Fibroblast of peridontal ligament (primary cell): ENCODE measurements around the gene AKIRIN2.
A peak's percentile ranks its signal among the peaks of the same experiment; 100 is the strongest.
"Not testable (repeated sequence)": the region's sequence is repeated elsewhere in the genome, so short reads cannot be mapped to it uniquely, and the experiment has no call there.

Source experiments
- DNase-seq: peaks from one replicate; pipeline ENCODE4 v3.0.0-alpha.2; 2010; ENCODE audit errors: extremely low read depth

AKIRIN2 gene

GRCh38 chr6:87687893-87688292 lies 14.1 kb downstream of the AKIRIN2 start:
- not testable (repeated sequence) for DNase-seq

- DNase-seq: no peak
These were observed 14.7 kb downstream of the AKIRIN2 start for GRCh38 chr6:87687296-87687695.

DNA sequence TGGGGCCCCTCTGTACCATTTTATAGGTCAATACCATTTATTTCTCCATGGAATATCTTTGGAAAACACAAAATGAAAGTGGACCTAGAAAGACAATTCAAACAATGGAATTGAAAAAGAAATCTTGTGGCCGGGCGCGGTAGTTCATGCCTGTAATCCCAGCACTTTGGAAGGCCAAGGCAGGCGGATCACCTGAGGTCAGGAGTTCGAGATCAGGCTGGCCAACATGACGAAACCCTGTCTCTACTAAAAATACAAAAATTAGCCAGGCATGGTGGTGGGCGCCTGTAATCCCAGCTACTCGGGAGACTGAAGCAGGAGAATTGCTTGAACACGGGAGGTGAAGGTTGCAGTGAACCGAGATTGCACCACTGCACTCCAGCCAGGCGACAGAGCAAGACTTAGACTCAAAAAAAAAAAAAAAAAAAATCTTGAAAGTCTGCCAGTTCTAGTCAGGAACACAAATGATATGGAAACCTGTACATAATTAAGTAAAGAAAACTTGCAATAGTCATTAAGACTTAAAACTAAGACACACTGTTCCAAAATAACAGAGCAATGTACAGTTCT lies 15.3 kb downstream of the AKIRIN2 start:
- not testable (repeated sequence) for DNase-seq

DNA sequence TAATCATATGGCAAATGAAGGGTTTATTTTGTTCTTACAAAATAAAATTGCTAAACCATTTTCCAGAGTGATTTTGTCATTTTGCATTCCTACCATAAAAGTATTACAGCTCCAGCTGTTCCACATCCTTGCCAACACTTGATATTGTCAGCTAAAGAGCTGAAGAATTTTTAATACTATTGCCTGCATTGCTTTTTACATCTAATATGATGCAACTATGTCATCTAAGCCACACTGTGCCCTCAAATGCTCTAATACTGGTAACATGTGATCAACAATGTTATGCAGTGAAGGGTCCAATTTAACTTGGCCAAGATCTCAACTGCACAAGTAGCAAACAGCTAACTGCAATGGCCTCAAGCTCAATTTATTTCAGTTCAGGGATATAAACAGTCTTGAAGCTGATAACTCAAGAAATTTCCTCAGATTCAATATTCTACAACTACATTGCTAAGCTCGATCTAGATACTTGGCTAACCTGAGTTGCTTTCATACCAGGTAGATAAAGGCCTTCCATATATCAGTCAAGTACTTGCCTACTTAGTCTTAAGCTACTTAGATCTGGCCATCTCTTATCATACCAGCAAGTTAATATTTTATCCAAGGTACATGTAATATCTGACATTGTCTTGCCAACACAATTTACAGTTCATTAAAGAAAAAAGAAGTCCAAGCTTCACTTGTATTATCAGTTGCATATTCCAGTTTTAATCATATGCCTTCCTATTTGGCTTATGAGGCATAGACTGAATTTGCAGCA lies 17.0 kb downstream of the AKIRIN2 start:
- no peak for DNase-seq

DNA sequence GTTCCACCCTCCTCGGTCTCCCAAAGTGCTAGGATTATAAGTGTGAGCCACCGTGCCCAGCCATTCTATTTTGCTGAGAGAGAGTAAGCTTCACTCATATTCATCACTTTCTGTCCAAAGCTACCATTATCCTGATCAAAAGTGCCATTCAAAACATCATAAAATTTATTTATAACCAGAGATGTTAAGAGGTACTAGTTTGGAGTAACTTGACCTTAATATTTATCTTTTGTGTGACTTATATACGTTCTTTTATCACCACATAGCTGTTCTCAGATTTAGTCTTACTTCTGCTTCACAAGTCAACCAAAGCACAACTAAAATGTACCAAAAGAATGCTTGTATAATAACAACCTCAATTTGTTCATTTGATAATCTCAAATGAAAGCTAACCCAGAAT lies 18.1 kb downstream of the AKIRIN2 start:
- no peak for DNase-seq

DNA sequence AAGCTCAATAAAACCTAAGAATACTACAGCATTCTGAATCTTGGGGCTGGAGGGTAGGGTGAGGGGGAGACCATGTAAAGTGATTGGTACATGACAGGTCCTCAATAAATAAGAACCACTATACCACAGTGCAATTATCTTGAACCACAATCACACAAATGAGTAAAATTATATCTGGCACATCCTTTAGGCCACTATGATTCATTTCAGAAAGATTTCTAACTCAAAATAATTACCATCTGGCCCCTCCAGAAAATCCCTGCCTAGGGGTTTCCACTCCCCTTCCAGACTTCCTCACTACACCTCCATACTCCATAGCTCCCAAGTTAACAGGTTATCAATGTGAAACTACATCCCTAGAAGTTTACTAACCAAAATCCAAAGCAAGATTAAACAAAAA lies 19.7 kb downstream of the AKIRIN2 start:
- peak; percentile 63 for DNase-seq

DNA sequence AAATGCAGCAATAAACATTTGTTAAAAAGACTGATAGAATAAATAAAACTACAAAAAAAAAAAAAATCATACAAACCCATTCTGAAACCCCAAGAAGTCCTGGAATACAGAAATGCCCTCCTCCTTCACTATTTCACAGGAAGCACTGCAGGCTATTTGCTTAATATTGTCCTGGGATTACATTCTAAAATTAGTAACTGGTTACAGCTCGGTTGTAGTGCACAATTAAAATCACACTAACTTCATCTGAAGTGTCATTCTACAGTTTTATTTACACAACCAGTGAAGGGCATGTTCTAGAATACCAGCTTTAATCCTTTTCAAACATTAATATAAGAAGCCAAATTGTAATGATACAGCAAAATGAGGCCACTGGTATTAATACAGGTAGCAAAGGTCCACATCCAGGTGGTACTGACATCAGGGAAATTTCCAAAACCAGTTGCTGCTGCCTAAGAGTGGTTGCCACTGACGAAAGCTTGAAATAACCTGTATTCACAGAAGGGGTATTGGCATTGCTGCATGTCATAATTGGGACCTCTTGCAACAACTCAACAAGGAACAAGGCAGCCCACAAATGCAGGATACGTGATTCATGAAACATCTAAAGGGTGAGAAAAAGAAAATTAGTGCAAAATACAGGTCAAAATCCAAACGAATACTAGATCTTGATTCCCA lies 26.9 kb downstream of the AKIRIN2 start:
- DNase-seq: no peak

DNA sequence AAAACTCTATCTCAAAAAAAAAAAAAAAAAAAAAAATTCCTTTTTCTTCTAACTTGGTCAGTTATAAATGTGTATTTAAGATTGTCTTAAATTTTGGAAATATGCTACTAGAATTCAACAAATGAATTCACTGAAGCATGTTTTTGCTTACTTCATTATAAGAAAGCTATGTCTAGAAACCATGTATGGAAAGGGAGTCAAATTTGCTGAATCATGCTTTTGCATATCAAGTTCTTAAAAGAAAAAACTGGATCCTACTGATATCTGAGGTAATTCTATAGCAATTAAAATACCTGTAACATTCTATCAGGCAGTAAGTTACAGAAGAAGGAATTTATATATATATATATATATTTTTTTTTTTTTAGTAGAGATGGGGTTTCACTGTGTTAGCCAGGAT lies 27.7 kb downstream of the AKIRIN2 start:
- DNase-seq: no peak

GRCh38 chr6:87673237-87673636 lies 28.8 kb downstream of the AKIRIN2 start:
- DNase-seq: no peak

DNA sequence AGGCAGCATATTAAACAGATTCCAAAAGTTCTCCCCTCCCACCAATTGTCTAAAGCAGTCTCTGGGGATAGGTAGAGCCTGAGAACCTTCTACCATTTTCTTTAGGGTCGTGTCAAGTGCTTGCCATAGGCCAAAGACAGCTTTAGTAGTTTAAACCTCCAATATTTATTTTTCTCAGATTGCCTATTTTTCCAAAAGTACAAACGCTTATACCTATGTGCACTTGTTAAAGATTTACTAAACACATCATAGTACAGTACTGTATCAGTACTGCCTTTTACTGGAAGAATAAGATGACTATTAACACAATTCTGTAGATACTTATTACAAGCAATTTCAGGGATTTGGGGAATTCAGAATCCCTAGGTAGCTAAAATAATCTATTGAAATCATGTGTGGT lies 29.4 kb downstream of the AKIRIN2 start:
- DNase-seq: no peak

DNA sequence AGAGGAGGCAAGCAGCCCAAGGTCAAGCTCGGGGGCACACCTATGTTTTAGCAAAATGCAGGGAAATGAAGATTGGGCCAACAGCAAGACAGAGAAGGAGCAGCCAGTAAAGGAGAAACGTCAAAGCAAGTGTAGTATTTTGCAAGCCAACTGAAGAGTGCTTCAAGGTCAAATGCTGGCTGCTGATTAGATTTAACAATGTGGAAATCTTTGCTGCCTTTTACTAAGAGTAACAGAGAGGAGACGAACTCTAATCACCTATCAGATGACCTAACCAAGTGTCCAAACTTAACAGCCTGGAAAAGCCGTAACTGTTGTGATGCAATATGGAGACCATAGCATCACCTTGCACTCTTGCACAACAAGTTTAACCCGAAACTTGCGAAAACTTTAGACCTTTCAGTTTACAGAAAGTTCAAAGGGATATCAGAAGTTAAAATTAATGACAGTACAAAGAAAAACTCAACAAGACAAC lies 30.4 kb downstream of the AKIRIN2 start:
- no peak for DNase-seq

DNA sequence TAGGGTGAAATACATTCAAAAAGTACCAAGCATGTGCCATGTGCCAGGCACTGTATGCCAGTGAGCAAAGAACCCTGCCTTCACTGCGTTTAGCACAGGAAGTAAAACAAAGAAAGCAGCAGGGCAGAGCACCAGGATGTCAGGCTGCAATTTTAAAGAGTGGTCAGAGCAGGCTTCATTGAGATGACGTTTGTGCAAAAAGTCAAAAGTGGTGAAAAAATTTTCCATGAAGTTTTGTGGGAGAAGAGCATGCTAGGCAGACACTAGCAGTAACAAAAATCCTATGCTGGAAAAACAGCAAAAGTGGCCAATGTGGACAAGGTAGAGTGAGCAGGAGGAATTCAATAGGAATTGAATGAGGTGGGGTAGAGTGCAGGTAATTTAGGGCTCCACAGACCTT lies 31.3 kb downstream of the AKIRIN2 start:
- no peak for DNase-seq

DNA sequence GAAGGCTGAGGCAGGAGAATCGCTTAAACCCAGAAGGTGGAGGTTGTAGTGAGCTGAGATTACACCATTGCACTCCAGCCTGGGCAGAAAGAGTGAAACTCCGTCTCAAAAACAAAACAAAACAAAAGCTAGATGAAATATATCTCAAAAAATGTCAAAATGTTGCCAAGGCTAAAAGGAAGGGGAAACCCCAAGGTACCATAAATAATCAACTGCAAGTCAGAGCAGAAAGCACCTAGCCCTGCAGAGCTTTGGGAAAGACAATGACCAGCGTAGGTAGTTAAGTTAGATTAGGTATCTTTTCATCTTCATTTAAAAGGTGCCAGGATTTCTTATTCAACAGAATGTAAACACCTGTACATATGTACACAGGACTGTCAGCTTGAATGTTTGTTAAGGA lies 33.0 kb downstream of the AKIRIN2 start:
- no peak for DNase-seq

DNA sequence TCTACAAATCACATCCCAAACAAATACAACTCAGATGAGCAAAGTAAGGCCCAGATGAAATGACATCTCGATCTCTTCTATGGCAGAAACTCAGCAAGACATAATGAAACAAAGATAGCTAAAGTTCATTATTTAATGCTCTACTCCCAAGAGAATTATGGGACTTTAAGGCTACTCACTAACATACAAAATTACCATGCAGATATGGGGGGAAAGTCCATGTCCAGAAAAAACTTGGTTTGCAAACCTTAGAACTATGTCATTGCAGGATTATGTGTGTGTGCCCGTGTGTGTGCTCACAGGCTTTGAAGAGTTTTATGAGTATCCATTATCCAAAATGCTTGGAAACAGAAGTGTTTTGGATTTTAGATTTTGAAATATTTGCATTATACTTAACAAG lies 34.0 kb downstream of the AKIRIN2 start:
- DNase-seq: no peak

DNA sequence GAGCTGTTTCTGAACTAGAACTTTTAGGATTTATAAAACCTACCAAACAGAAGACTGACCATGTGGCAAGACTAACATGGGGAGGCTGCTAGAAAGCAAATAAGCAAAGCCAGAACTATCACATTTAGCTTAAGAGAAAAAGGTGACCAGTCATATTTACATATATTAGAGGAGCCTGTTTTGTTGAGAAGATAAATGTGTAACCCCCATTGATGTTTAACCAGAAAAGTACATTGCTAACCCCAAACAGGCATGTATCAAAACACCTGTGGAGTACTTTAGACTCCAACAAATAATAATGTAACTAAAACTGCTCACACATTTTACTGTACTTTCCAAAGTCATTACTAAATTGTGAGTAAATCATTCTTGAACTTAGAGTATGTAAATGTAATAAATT lies 35.0 kb downstream of the AKIRIN2 start:
- no peak for DNase-seq

GRCh38 chr6:87664921-87665485 lies 37.0 kb downstream of the AKIRIN2 start:
- DNase-seq: no peak

DNA sequence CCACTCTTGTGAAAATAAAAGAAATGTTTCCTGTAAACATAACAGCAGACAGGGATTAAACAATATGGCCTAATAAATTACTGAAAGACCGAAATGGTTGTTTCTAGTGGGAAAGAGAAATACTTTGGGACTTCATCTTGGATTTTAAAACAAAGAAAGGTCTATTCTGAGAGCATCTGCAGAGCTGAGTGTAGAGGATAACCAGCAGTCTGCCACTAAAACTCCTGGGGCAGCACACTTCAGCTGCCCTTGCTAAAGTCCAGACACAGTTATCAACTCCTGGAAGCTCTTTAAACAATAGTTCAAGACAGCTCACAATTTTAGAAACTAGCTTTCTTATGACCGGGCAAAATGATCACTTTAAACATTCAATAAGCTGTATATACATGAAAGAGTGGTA lies 38.6 kb downstream of the AKIRIN2 start:
- no peak for DNase-seq

- DNase-seq: peak; percentile 61
These were observed 40.5 kb downstream of the AKIRIN2 start for GRCh38 chr6:87661503-87661902.

DNA sequence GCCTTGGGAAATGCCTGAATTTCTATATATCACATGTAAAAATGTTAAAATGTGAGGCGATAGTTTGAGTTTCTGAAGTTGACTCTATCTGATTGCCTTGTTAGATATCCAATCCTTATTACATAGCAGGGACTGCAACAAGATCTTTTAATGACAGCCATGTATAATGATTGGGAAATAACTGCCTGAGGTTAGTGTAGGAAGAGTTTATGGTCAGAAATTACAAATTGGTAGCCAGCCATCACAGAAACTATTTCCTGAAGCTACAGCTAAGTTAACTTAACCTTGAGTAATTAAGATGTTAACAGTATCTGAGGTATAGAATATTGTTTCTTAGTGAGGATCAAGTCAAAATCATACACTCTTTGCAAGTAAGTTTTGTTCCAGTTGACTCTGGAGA lies 41.0 kb downstream of the AKIRIN2 start:
- DNase-seq: peak; percentile 82

- peak; percentile 77 for DNase-seq
These were observed 41.7 kb downstream of the AKIRIN2 start for GRCh38 chr6:87660226-87660911.

DNA sequence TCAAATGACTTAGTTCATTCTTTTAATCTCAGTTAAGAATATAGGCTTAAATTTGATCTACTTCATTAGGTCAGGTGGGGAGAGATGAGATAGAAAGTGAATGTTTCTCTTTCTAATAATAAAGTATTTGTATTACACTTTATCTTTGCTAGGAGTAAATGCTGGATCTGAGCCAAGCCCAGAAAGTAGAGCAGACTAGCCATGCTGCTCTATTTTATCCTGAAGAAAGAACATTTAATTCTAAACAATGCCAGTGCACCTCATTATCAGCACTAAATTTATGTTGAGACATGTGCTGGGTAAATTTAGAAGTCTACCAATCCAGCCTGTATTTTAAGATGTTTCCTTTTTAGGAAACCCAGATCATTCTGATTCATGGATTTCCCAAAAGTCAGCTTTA lies 43.5 kb downstream of the AKIRIN2 start:
- DNase-seq: no peak

GRCh38 chr6:87656857-87657256 lies 45.2 kb downstream of the AKIRIN2 start:
- DNase-seq: no peak
